Activated T-cell treated with anti-CD3 and anti-CD28 coated beads, Interleukin-2, amount 50 U/mL, for 24 hours (primary cell): ENCODE measurements around the gene MAP3K2.

Experiments used
- DNase-seq: peaks from one replicate; pipeline ENCODE4 v3.0.0-alpha.2; 2020
- H3K27ac Mint-ChIP-seq: 2 replicates; pipeline ENCODE4 v1.8.0; 2020; ENCODE audit warnings: mild to moderate bottlenecking, mixed read lengths
- H3K27me3 Mint-ChIP-seq: 2 replicates; pipeline ENCODE4 v1.8.0; 2020; ENCODE audit warnings: mixed read lengths
- H3K36me3 Mint-ChIP-seq: 2 replicates; pipeline ENCODE4 v1.8.0; 2020; ENCODE audit warnings: low read depth, mixed read lengths
- H3K4me1 Mint-ChIP-seq: 2 replicates; pipeline ENCODE4 v1.8.0; 2020; ENCODE audit warnings: low read depth, mixed read lengths
- H3K4me3 Mint-ChIP-seq: 2 replicates; pipeline ENCODE4 v1.8.0; 2020; ENCODE audit warnings: mild to moderate bottlenecking, moderate library complexity, mixed read lengths
- H3K9me3 Mint-ChIP-seq: 2 replicates; pipeline ENCODE4 v1.8.0; 2020; ENCODE audit warnings: mixed read lengths

The MAP3K2 gene

GRCh38 chr2:127332335-127332734 is 55.4 kb downstream of the MAP3K2 start:
- peaks cover 75% of the 10 kb centered on the region for H3K36me3 Mint-ChIP-seq
- no peak overlapping the region for H3K27ac Mint-ChIP-seq
- H3K4me1 Mint-ChIP-seq = no peaks in the 10 kb centered on the region
- DNase-seq = no peak
- no peak overlapping the region for H3K4me3 Mint-ChIP-seq
- H3K9me3 Mint-ChIP-seq = no peaks in the 10 kb centered on the region
- no peaks in the 10 kb centered on the region for H3K27me3 Mint-ChIP-seq

GRCh38 chr2:127330753-127331152 is 57.0 kb downstream of the MAP3K2 start:
- no peak for DNase-seq
- H3K27me3 Mint-ChIP-seq = no peaks in the 10 kb centered on the region
- H3K27ac Mint-ChIP-seq = no peak overlapping the region
- no peak overlapping the region for H3K4me3 Mint-ChIP-seq
- H3K4me1 Mint-ChIP-seq = no peaks in the 10 kb centered on the region
- H3K9me3 Mint-ChIP-seq = no peaks in the 10 kb centered on the region
- H3K36me3 Mint-ChIP-seq = peaks cover 70% of the 10 kb centered on the region

- no peak for DNase-seq
- Mint-ChIP-seq H3K27ac (no peak overlapping the region), H3K4me1 (no peaks in the 10 kb centered on the region), H3K9me3 (no peaks in the 10 kb centered on the region), H3K4me3 (no peak overlapping the region), H3K27me3 (no peaks in the 10 kb centered on the region), H3K36me3 (peaks cover 69% of the 10 kb centered on the region)
Observed at GRCh38 chr2:127326289-127326945, 61.4 kb downstream of the MAP3K2 start.

- H3K27ac Mint-ChIP-seq = no peak overlapping the region
- no peak for DNase-seq
- H3K4me1 Mint-ChIP-seq = peaks cover 9% of the 10 kb centered on the region
- H3K27me3 Mint-ChIP-seq = no peaks in the 10 kb centered on the region
- H3K4me3 Mint-ChIP-seq = no peak overlapping the region
- peaks cover 77% of the 10 kb centered on the region for H3K36me3 Mint-ChIP-seq
- peaks cover 8% of the 10 kb centered on the region for H3K9me3 Mint-ChIP-seq
Observed at GRCh38 chr2:127324635-127325034, 63.1 kb downstream of the MAP3K2 start.

GRCh38 chr2:127321303-127321702 is 66.5 kb downstream of the MAP3K2 start:
- H3K27me3 Mint-ChIP-seq = no peaks in the 10 kb centered on the region
- peaks cover 9% of the 10 kb centered on the region for H3K4me1 Mint-ChIP-seq
- DNase-seq = no peak
- no peak overlapping the region for H3K27ac Mint-ChIP-seq
- H3K4me3 Mint-ChIP-seq = no peak overlapping the region
- H3K9me3 Mint-ChIP-seq = peaks cover 8% of the 10 kb centered on the region
- peaks cover 87% of the 10 kb centered on the region for H3K36me3 Mint-ChIP-seq

- Mint-ChIP-seq H3K4me1 (peaks cover 9% of the 10 kb centered on the region), H3K4me3 (no peak overlapping the region), H3K27ac (peak overlapping the region; percentile 66), H3K27me3 (no peaks in the 10 kb centered on the region), H3K36me3 (peaks cover 87% of the 10 kb centered on the region), H3K9me3 (peaks cover 8% of the 10 kb centered on the region)
- no peak for DNase-seq
Observed at GRCh38 chr2:127320586-127321275, 67.0 kb downstream of the MAP3K2 start.

GRCh38 chr2:127320067-127320466 is 67.7 kb downstream of the MAP3K2 start:
- peaks cover 9% of the 10 kb centered on the region for H3K4me1 Mint-ChIP-seq
- no peak for DNase-seq
- peak overlapping the region; percentile 66 for H3K27ac Mint-ChIP-seq
- peaks cover 8% of the 10 kb centered on the region for H3K9me3 Mint-ChIP-seq
- H3K4me3 Mint-ChIP-seq = no peak overlapping the region
- H3K36me3 Mint-ChIP-seq = peaks cover 87% of the 10 kb centered on the region
- H3K27me3 Mint-ChIP-seq = no peaks in the 10 kb centered on the region

GRCh38 chr2:127314193-127314988 is 73.4 kb downstream of the MAP3K2 start:
- Mint-ChIP-seq H3K9me3 (no peaks in the 10 kb centered on the region), H3K4me3 (no peak overlapping the region), H3K4me1 (no peaks in the 10 kb centered on the region), H3K36me3 (peaks cover 92% of the 10 kb centered on the region), H3K27me3 (no peaks in the 10 kb centered on the region), H3K27ac (no peak overlapping the region)
- DNase-seq = no peak

- Mint-ChIP-seq H3K4me1 (no peaks in the 10 kb centered on the region), H3K27me3 (no peaks in the 10 kb centered on the region), H3K4me3 (no peak overlapping the region), H3K9me3 (no peaks in the 10 kb centered on the region), H3K27ac (no peak overlapping the region), H3K36me3 (peaks cover 92% of the 10 kb centered on the region)
- DNase-seq = no peak
Observed at GRCh38 chr2:127313406-127313805, 74.4 kb downstream of the MAP3K2 start.

GRCh38 chr2:127310980-127311379 is 76.8 kb downstream of the MAP3K2 start:
- Mint-ChIP-seq H3K36me3 (peaks cover 86% of the 10 kb centered on the region), H3K4me3 (no peak overlapping the region), H3K27ac (no peak overlapping the region), H3K9me3 (no peaks in the 10 kb centered on the region), H3K4me1 (no peaks in the 10 kb centered on the region), H3K27me3 (no peaks in the 10 kb centered on the region)
- DNase-seq = no peak

- Mint-ChIP-seq H3K9me3 (no peaks in the 10 kb centered on the region), H3K4me1 (no peaks in the 10 kb centered on the region), H3K36me3 (peaks cover 83% of the 10 kb centered on the region), H3K27me3 (no peaks in the 10 kb centered on the region), H3K4me3 (no peak overlapping the region), H3K27ac (no peak overlapping the region)
- no peak for DNase-seq
Observed at GRCh38 chr2:127309468-127309867, 78.3 kb downstream of the MAP3K2 start.

GRCh38 chr2:127308586-127309138 is 79.1 kb downstream of the MAP3K2 start:
- Mint-ChIP-seq H3K4me3 (no peak overlapping the region), H3K27ac (no peak overlapping the region), H3K36me3 (peaks cover 77% of the 10 kb centered on the region), H3K27me3 (no peaks in the 10 kb centered on the region), H3K9me3 (no peaks in the 10 kb centered on the region), H3K4me1 (no peaks in the 10 kb centered on the region)
- DNase-seq = no peak

GRCh38 chr2:127305990-127306585 is 81.7 kb downstream of the MAP3K2 start:
- no peaks in the 10 kb centered on the region for H3K27me3 Mint-ChIP-seq
- no peaks in the 10 kb centered on the region for H3K9me3 Mint-ChIP-seq
- no peaks in the 10 kb centered on the region for H3K4me1 Mint-ChIP-seq
- H3K4me3 Mint-ChIP-seq = no peak overlapping the region
- peaks cover 52% of the 10 kb centered on the region for H3K36me3 Mint-ChIP-seq
- no peak for DNase-seq
- no peak overlapping the region for H3K27ac Mint-ChIP-seq

- H3K27me3 Mint-ChIP-seq = no peaks in the 10 kb centered on the region
- H3K36me3 Mint-ChIP-seq = peaks cover 24% of the 10 kb centered on the region
- H3K4me1 Mint-ChIP-seq = no peaks in the 10 kb centered on the region
- H3K9me3 Mint-ChIP-seq = no peaks in the 10 kb centered on the region
- DNase-seq = no peak
- peak overlapping the region; percentile 2 for H3K27ac Mint-ChIP-seq
- no peak overlapping the region for H3K4me3 Mint-ChIP-seq
Observed at GRCh38 chr2:127302168-127302567, 85.6 kb downstream of the MAP3K2 start.
